Right cardiac atrium (tissue), 5 donors: Measurements from ENCODE around the gene GALNT9. TPM values are rescaled to one million over a fixed set of nuclear protein-coding genes. Genes with fewer than 3 reads are reported as not detected.
"Not testable (repeated sequence)": the region's sequence is repeated elsewhere in the genome, so short reads cannot be mapped to it uniquely, and the experiment has no call there.

ENCODE experiments used
- ATAC-seq, 2 donors: fragments of 200-7000 bp; cut with Tn5 transposase; one replicate each; pipeline versions ENCODE4 v1.8.0 to v1.9.1; 2020; ENCODE audit warnings: moderate library complexity in 2 of 2, mild to moderate bottlenecking in 1 of 2
- DNase-seq, 3 donors: peaks; one replicate each; pipeline ENCODE4 v3.0.0-alpha.2; 2020
- H3K27ac ChIP-seq: one replicate; pipeline ENCODE4 v1.5.1; 2013; ENCODE audit warnings: mild to moderate bottlenecking, low read length, control low read depth, moderate library complexity
- H3K27me3 ChIP-seq: one replicate; pipeline ENCODE4 v1.6.1; 2013; ENCODE audit not compliant: control insufficient read depth, insufficient read depth
- H3K4me1 ChIP-seq: one replicate; pipeline ENCODE4 v1.6.1; 2013; ENCODE audit warnings: low read length; ENCODE audit not compliant: control insufficient read depth, insufficient read depth
- H3K4me3 ChIP-seq: one replicate; pipeline ENCODE4 v1.5.1; 2013; ENCODE audit warnings: low read length, control low read depth
- H3K9me3 ChIP-seq: one replicate; pipeline ENCODE4 v1.6.1; 2013; ENCODE audit warnings: low read length; ENCODE audit not compliant: control insufficient read depth
- WGBS: extraction: QIAGEN DNeasy Blood & Tissue Kit; methylation state at CpG from one replicate; pipeline ENCODE4 v1.1.7; 2013; 5-methylcytosine and 5-hydroxymethylcytosine counted together
- intact Hi-C, 4 donors: fragments of 100-400 bp; cut with DNase I; formaldehyde crosslinking; loops; one replicate each; pipeline versions ENCODE4 v1.11.0 to v1.14.0; 2022 to 2023
- polyA plus RNA-seq: library from polyadenylated mRNA; stranded (reverse); fragments of 200-250 nt; gene quantifications from one replicate; pipeline ENCODE4 v1.2.3, GENCODE V29; 2013
- total RNA-seq, 4 donors: library from RNA; stranded (reverse); fragmentation: NEBNext Ultra II Directional; extraction: Animal tissue kit (Norgen Biotek cat#: 25700); gene quantifications; one replicate each; pipeline ENCODE4 v1.2.1, GENCODE V29; 2021
- donor health status: healthy with polysubstance abuse.
- donor health status: DM: no; HTN: yes; CAD: no.
- donor health status: DM: no; HTN: no; CAD: no.
- donor health status: DM: no; HTN: yes; CAD: no; lungs with severe emphysema.
- donor health status: DM: yes; HTN: yes; CAD: no.

The GALNT9 gene
- total and polyA plus RNA-seq, 5 donors: 0.05 to 0.21 (median 0.14) TPM; not detected in 2

DNA sequence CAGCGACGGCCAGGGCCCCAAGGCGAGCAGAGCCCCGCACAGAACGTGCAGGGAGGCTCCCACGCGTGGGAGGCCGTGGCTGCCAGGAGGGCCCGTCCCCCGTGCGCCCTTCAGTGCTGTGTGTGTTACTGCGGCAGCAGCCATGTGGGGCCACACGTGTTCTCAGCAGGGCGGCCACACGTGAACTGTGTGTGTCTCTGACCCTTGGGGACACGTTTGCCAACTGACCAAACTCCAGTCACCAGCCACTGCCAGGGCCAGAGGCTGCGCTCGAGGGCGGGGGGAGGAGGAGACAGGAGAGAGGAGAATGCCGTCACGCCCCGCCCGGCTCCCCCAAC is 57.7 kb downstream of the GALNT9 start:
- Histone ChIP-seq H3K4me1 (no peaks in the 10 kb centered on the region), H3K4me3 (no peak overlapping the region), H3K27ac (no peak overlapping the region), H3K9me3 (no peaks in the 10 kb centered on the region), H3K27me3 (no peaks in the 10 kb centered on the region)
- intact Hi-C loops: no loop called here
- no peak for DNase-seq
- no peak for ATAC-seq
- 70% methylated on average over 23 of the region's 23 CpGs for WGBS

DNA sequence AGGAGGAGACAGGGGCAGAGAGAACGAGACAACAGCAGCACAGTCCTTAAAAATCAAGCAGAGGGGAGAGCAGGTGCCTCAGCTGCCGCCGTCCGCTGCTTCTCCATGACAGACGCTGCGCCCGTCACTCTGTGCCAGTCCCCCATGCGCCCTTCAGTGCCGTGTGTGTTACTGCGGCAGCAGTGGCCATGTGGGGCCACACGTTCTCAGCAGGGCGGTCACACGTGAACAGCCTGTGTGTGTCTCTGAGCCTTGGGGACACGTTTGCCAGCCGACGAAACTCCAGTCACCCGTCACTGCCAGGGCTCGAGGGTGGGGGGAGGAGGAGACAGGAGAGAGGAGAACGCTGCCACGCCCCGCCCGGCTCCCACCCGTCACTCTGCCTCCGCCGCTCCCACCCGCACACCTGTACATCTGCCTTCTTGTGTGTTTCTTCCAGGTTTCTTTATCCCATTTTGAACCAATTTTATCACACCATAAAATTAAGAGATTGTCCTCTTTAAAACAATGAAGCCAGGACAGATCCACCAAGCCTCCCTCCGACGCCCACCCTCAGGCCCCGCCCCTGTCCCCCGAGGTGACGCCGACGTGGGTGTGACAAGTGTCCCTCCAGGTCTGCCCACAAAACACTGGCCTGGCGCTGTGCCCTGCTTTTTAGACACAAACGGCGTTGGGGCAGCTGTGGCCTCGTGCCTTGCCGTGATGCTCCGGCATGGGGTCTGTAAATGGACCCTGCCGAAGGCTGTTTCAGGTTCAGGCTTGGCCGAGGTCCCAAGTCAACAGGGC is 58.2 kb downstream of the GALNT9 start:
- Histone ChIP-seq H3K27me3 (no peaks in the 10 kb centered on the region), H3K27ac (no peak overlapping the region), H3K4me3 (no peak overlapping the region), H3K9me3 (no peaks in the 10 kb centered on the region), H3K4me1 (no peaks in the 10 kb centered on the region)
- DNase-seq (no peak), ATAC-seq (no peak)
- intact Hi-C loops: no loop called here
- 69% methylated on average over 41 of the region's 41 CpGs for WGBS

DNA sequence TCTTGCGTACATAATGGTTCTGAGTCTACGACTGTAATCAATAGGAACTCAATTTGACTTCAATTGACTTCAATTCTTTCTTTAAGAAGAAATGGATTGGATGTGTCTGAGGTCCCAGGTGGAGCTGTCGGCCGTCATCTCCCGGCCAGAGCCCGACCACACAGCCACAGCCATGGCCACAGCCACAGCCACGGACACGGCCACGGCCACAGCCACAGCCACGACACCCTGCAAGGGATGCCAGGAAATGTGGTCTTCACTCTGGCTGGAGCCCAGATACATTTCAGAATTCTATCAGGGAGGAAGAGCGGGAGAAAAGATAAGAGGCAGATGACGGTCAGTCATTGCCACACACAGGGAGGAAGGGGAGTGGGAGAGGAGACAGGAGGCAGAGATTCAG is 58.9 kb downstream of the GALNT9 start:
- ATAC-seq (no peak), DNase-seq (peak in 1 of 3 donors; percentile 41)
- H3K4me3 ChIP-seq: no peak overlapping the region
- no peaks in the 10 kb centered on the region for H3K4me1 ChIP-seq
- H3K9me3 ChIP-seq: no peaks in the 10 kb centered on the region
- intact Hi-C loops: no loop called here
- no peak overlapping the region for H3K27ac ChIP-seq
- no peaks in the 10 kb centered on the region for H3K27me3 ChIP-seq
- WGBS: 66% methylated on average over 12 of the region's 12 CpGs

DNA sequence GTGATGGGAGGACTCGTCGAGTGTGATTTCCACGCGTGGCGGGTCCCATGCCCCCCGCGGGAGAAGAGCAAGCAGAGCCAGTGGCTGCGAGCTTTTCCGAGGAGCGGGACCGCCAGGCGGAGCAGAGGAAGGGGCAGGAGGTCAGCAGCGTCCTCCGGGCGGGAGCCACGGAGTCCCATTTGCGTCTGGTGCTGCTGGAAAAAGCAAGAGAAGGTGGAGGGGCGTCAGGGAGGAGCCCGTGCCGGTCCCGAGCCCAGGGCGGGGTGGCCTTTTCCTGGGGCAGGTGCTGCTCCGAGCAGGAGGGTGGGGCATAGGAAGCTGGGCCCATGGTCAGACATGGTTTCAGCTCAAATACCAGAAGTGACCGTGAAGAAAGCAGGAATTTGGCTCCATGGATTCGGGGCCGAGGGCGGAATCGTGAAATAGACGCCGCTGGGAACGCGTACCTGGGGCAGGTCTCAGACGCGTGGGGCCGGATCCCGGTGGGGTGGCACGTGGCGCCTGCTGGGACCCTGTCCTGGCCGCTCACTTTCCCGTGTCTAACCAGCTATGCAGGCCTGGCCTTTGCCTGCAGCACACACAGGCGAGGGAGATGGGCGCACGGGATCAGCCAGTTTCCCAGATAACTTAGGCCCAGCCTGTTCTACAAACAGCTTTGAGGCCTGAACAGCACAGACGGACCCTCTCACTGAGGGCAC is 60.0 kb downstream of the GALNT9 start:
- no peaks in the 10 kb centered on the region for H3K9me3 ChIP-seq
- 85% methylated on average over 44 of the region's 44 CpGs for WGBS
- H3K4me1 ChIP-seq: no peaks in the 10 kb centered on the region
- no peak overlapping the region for H3K27ac ChIP-seq
- DNase-seq: peak in 1 of 3 donors; percentile 17
- intact Hi-C loops: no loop called here
- H3K4me3 ChIP-seq: no peak overlapping the region
- H3K27me3 ChIP-seq: no peaks in the 10 kb centered on the region
- no peak for ATAC-seq

DNA sequence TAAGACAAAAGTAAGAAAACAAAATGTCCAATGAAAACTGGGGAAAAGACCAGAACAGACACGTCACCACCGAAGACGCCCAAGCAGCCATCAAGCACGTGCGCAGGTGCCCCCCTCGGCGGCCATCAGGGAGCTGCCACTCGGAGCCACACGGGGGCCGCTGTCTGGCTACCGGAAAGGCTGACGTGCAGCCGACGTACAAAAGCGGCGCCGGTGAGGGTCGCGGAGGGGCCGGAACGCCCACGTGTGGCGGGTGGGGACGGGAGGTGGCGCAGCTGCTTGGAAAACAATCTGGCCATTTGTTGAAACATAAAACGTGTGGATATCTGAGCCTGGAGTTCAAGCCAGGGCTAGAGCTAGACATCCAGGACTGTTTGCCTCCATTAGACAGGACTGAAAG is 60.7 kb downstream of the GALNT9 start:
- Histone ChIP-seq H3K9me3 (no peaks in the 10 kb centered on the region), H3K4me3 (no peak overlapping the region), H3K27ac (no peak overlapping the region), H3K27me3 (no peaks in the 10 kb centered on the region), H3K4me1 (no peaks in the 10 kb centered on the region)
- DNase-seq: peak in 1 of 3 donors; percentile 27
- ATAC-seq: no peak
- intact Hi-C loops: no loop called here
- WGBS: 69% methylated on average over 26 of the region's 26 CpGs

DNA sequence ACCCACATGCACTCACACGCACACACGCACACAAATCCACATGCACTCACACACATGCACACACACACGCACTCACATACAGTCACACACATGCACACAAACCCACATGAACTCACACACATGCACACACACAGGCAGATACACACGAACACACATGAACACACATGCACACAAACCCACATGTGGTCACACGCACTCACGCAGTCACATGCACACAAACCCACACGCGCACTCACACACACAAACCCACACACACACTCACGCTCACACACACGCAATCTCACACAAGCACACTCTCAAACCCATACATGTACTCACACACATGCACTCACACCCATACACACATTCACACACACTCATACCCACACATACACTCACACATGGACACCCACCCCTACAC is 61.5 kb downstream of the GALNT9 start:
- ATAC-seq (no peak), DNase-seq (no peak)
- intact Hi-C loops: no loop called here
- Histone ChIP-seq H3K4me3 (no peak overlapping the region), H3K4me1 (no peaks in the 10 kb centered on the region), H3K9me3 (no peaks in the 10 kb centered on the region), H3K27me3 (no peaks in the 10 kb centered on the region), H3K27ac (no peak overlapping the region)
- 91% methylated on average over 10 of the region's 10 CpGs for WGBS

DNA sequence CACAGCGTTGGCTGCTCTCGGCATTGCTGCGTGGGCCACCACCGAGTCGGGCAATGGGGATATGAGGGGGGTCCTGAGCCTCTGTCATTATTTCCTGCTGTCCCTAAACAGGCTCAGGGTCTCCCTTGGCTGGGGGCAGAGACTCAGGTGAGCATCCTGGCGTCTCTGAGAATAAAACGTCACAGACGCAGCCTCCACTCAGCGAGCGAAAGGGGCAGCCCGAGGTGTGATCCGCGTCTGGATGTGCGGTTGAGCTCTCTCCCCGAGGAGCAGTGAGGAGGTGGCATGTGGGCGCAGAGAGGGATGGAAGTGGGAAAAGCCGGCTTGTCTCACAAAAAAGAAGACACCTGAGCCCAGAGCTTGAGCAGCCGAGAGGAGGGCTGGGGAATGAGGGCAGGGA is 62.6 kb downstream of the GALNT9 start:
- H3K4me1 ChIP-seq: no peaks in the 10 kb centered on the region
- DNase-seq (peak in 1 of 3 donors; percentile 13), ATAC-seq (no peak)
- no peaks in the 10 kb centered on the region for H3K27me3 ChIP-seq
- H3K4me3 ChIP-seq: no peak overlapping the region
- no peak overlapping the region for H3K27ac ChIP-seq
- 90% methylated on average over 18 of the region's 18 CpGs for WGBS
- intact Hi-C loops: no loop called here
- H3K9me3 ChIP-seq: no peaks in the 10 kb centered on the region

DNA sequence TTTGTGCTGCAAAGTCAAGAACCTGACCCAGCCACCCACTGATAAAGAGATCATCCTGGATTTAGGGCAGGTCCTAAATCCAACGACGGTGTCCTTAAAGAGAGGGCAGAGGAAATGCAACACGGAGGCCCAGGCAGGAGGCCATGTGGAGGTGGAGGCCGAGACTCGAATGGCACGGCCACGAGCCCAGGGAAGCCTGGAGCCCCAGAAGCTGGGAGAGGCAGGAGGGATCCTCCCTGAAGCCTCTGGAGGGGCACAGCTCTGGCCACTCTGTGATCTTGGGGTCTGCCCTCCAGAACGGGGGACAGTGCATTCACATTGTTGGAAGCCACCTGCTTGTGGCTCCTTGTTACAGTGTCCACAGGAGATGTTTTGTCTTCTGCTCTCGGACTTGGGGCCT is 63.0 kb downstream of the GALNT9 start:
- 89% methylated on average over 9 of the region's 9 CpGs for WGBS
- ATAC-seq (no peak), DNase-seq (no peak)
- Histone ChIP-seq H3K4me3 (no peak overlapping the region), H3K9me3 (no peaks in the 10 kb centered on the region), H3K27me3 (no peaks in the 10 kb centered on the region), H3K27ac (no peak overlapping the region), H3K4me1 (no peaks in the 10 kb centered on the region)
- intact Hi-C loops: no loop called here

DNA sequence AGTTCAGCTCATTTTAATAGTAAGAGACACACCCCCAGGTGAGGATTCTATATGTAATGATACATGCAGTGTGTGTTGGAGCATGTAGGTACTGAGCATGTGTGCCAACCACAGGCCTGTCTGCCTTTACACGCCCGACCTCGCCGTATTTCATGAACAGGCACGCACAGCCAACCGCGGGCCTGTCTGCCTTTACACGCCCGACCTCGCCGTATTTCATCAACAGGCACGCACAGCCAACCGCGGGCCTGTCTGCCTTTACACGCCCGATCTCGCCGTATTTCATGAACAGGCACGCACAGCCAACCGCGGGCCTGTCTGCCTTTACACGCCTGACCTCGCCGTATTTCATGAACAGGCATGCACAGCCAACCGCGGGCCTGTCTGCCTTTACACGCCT is 63.6 kb downstream of the GALNT9 start:
- H3K27me3 ChIP-seq, ATAC-seq, H3K4me1 ChIP-seq, H3K4me3 ChIP-seq, H3K27ac ChIP-seq, intact Hi-C loops, H3K9me3 ChIP-seq: not testable (repeated sequence)
- DNase-seq: peak in 1 of 3 donors; percentile 9
- 97% methylated on average over 27 of the region's 27 CpGs for WGBS

DNA sequence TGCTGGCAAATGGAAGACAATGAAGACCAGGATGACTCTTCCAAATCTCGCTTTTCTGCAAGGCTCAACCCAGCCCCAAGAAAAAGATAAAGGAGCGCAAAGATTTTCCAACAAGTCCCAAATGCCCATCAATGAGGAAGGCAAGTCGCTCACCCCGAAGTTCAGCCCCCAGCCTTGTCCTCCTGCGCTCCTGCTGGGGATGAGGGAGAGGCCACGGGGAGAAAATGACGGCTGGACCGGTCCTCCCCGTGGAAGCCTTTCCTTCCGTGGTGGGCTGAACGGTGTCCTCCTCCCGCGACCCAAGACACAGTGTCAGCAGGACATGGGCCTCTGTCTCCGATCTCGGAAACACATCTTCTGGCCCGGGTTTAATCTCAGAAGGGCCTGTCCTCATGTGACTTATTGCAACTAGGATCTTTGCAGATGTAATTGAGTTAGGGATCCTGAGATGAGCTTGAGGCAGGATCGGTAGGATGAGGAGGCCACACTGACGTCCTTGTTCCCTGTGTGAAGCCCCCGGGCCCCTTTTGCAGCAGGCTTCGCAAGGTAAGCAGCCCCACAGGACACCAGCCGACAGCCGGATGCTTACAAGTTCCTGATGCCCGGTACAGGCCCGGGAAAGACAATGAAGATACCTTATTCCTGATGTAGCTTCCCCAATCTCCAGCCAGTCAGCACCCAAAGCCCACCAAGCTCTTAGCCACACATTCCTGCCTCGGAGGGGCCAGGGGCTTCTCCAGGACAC is 64.2 kb downstream of the GALNT9 start:
- DNase-seq (peak in 1 of 3 donors; percentile 32), ATAC-seq (no peak)
- H3K4me1 ChIP-seq: no peaks in the 10 kb centered on the region
- intact Hi-C loops: no loop called here
- no peaks in the 10 kb centered on the region for H3K27me3 ChIP-seq
- 89% methylated on average over 25 of the region's 25 CpGs for WGBS
- no peak overlapping the region for H3K4me3 ChIP-seq
- no peaks in the 10 kb centered on the region for H3K9me3 ChIP-seq
- H3K27ac ChIP-seq: no peak overlapping the region
